Measurements from ENCODE around the gene LONP2. TPM values are rescaled to one million over a fixed set of nuclear protein-coding genes. Genes with fewer than 3 reads are reported as not detected.

Gene LONP2
- total and polyA plus RNA-seq, 10 of the 15 experiments (the other 5 are each of a cell fraction or from before 2014, with no cell fraction given): 8.3 to 48.0 (median 34.8) TPM

DNA sequence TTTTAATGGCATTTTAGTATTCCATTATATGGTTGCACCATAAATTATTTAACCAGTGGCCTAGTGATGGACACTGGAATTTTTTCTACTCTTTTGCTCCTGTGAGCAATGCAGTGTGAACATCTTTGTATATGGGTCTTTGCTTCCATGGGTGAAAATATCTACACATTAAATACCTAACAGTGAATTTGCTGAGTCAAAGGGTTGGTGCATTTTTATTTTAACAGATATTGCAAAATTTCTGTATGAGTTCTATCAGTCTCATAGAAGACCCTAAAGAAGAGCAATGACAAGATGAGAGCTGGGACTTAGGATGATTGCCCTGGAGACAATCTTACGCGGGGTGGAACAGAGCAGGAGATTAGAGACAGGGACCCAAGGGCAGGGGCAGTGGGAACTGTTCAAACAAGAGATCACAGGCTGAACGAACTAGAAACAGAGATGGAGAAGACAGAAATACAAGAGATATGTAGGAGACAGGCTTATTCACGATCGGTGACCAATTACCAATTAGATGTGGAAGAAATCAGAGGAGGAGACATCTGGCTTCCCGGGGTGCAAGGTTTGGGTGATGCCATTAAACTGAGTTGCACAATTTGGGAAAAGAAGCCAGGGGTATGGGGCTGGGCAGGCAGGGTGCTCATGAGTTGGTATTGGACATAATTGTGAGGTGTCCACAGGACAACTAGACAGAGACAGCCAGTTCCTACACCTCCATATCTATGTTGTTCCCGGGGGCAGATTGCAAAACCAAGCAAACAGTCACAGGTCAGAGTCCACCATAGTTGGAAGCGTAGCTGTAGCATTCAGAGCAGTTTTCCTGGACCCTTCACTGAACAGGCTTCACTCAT, 39.9 kb upstream of the LONP2 start:
- H3K27me3 ChIP-seq (replicated peaks in 1 of 2; ENCODE audit: control insufficient read depth in 2 of 2, insufficient read depth in 2 of 2, low read length in 1 of 2): no peaks in the 10 kb centered on the region; a peak in 1 of 4 replicates
- intact Hi-C loops (cut with micrococcal nuclease; ENCODE audit: unreplicated experiment): no loop called here
- H3K4me1 ChIP-seq (ENCODE audit: control insufficient read depth, insufficient read depth, low read length): no peaks in the 10 kb centered on the region
- no peaks in the 10 kb centered on the region for H4K20me1 ChIP-seq (ENCODE audit: control insufficient read depth, insufficient read depth)
- DNase-seq (ENCODE audit: low read depth, low spot score) (no peak), FAIRE-seq (no peak), ATAC-seq (no peak)
- H3K4me2 ChIP-seq (ENCODE audit: control insufficient read depth, insufficient read depth): no peak overlapping the region
- ChIA-PET SMC1A (ENCODE audit: uncharacterized antibody, unreplicated experiment) (no interaction called here), RAD21 (ENCODE audit: unreplicated experiment) (interaction anchor here (1.1 kb wide), 1 partner anchor 39 kb away, joined by 3 read pairs; no protein-coding TSS in a partner anchor), CTCF (no interaction called here), POLR2A (no interaction called here)
- in situ Hi-C loops (cut with MboI): no loop called here
- H3K4me3 ChIP-seq: no peak overlapping the region
- BruUV-seq (replicated peaks): no TSS peak
- no peak overlapping the region for H2AFZ ChIP-seq (ENCODE audit: control insufficient read depth, low read depth, low read length)
- no peak overlapping the region for H3K27ac ChIP-seq (ENCODE audit: control insufficient read depth, insufficient read depth)
- WGBS (ENCODE audit: insufficient coverage, insufficient replicate concordance, low lambda C conversion rate, missing lambda C conversion rate): 43% methylated on average over 8 of the region's 8 CpGs
- TF ChIP-seq, protein P1, sequence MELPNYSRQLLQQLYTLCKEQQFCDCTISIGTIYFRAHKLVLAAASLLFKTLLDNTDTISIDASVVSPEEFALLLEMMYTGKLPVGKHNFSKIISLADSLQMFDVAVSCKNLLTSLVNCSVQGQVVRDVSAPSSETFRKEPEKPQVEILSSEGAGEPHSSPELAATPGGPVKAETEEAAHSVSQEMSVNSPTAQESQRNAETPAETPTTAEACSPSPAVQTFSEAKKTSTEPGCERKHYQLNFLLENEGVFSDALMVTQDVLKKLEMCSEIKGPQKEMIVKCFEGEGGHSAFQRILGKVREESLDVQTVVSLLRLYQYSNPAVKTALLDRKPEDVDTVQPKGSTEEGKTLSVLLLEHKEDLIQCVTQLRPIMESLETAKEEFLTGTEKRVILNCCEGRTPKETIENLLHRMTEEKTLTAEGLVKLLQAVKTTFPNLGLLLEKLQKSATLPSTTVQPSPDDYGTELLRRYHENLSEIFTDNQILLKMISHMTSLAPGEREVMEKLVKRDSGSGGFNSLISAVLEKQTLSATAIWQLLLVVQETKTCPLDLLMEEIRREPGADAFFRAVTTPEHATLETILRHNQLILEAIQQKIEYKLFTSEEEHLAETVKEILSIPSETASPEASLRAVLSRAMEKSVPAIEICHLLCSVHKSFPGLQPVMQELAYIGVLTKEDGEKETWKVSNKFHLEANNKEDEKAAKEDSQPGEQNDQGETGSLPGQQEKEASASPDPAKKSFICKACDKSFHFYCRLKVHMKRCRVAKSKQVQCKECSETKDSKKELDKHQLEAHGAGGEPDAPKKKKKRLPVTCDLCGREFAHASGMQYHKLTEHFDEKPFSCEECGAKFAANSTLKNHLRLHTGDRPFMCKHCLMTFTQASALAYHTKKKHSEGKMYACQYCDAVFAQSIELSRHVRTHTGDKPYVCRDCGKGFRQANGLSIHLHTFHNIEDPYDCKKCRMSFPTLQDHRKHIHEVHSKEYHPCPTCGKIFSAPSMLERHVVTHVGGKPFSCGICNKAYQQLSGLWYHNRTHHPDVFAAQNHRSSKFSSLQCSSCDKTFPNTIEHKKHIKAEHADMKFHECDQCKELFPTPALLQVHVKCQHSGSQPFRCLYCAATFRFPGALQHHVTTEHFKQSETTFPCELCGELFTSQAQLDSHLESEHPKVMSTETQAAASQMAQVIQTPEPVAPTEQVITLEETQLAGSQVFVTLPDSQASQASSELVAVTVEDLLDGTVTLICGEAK (IDR thresholded peaks at IDR 0.05; ENCODE audit: borderline replicate concordance): no peak
- TF ChIP-seq ZNF207 (IDR thresholded peaks at IDR 0.05; ENCODE audit: borderline replicate concordance) (no peak), RELA (IDR thresholded peaks at IDR 0.05; ENCODE audit: borderline replicate concordance, partially characterized antibody) (no peak), BACH1 (IDR thresholded peaks at IDR 0.05; ENCODE audit: borderline replicate concordance) (no peak), CEBPB (IDR thresholded peaks at IDR 0.05; ENCODE audit: borderline replicate concordance in 1 of 2, low read depth in 2 of 2, low read length in 2 of 2) (no peak), NR2F1 (conservative IDR thresholded peaks at IDR 0.05) (no peak), SREBF2 (IDR thresholded peaks at IDR 0.05; ENCODE audit: low read length) (no peak), DPF2 (IDR thresholded peaks at IDR 0.05) (no peak), NR2C2 (IDR thresholded peaks at IDR 0.05; ENCODE audit: borderline replicate concordance, control insufficient read depth, insufficient read length, low read depth) (no peak), MYC (IDR thresholded peaks at IDR 0.05; ENCODE audit: insufficient read depth, insufficient read length, insufficient replicate concordance, low read length, severe bottlenecking) (no peak), RBBP5 (conservative IDR thresholded peaks at IDR 0.05) (no peak), JUNB (IDR thresholded peaks at IDR 0.05) (no peak), SUPT20H (IDR thresholded peaks at IDR 0.05; ENCODE audit: borderline replicate concordance, control insufficient read depth, low read depth, low read length) (no peak), CBX5 (IDR thresholded peaks at IDR 0.05; ENCODE audit: low read depth) (no peak), RAD51 (IDR thresholded peaks at IDR 0.05) (no peak)
- TF ChIP-seq, protein P2, sequence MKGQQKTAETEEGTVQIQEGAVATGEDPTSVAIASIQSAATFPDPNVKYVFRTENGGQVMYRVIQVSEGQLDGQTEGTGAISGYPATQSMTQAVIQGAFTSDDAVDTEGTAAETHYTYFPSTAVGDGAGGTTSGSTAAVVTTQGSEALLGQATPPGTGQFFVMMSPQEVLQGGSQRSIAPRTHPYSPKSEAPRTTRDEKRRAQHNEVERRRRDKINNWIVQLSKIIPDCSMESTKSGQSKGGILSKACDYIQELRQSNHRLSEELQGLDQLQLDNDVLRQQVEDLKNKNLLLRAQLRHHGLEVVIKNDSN (IDR thresholded peaks at IDR 0.05; ENCODE audit: borderline replicate concordance, extremely low read length, insufficient read depth, low read depth, low read length): no peak
- no peak overlapping the region for H3K9ac ChIP-seq (ENCODE audit: control insufficient read depth, insufficient read depth, low read length)
- H3K36me3 ChIP-seq (ENCODE audit: control insufficient read depth in 2 of 2, insufficient read depth in 2 of 2, low read length in 1 of 2): no peaks in the 10 kb centered on the region
- H3K79me2 ChIP-seq (ENCODE audit: control insufficient read depth, insufficient read depth, low read length): no peaks in the 10 kb centered on the region
- H3K9me3 ChIP-seq (replicated peaks; ENCODE audit: control insufficient read depth, insufficient read depth, low read length): no peaks in the 10 kb centered on the region
